Esophagus (tissue), 2 donors: ENCODE data around the gene GINS1. TPM values are rescaled to one million over a fixed set of nuclear protein-coding genes. Genes with fewer than 3 reads are reported as not detected.
"Not testable (repeated sequence)": the region's sequence is repeated elsewhere in the genome, so short reads cannot be mapped to it uniquely, and the experiment has no call there.

Source experiments
- H3K27ac ChIP-seq, 2 donors: one replicate each; pipeline ENCODE4 v1.5.1; 2013; ENCODE audit warnings: low read depth in 2 of 2, mild to moderate bottlenecking in 2 of 2, inconsistent platforms in 1 of 2, low read length in 1 of 2, moderate library complexity in 1 of 2
- H3K27me3 ChIP-seq, 2 donors: one replicate each; pipeline ENCODE4 v1.6.1; 2013; ENCODE audit warnings: low read length in 2 of 2, control low read depth in 1 of 2, mild to moderate bottlenecking in 1 of 2; ENCODE audit not compliant: insufficient read depth in 2 of 2, control insufficient read depth in 1 of 2
- H3K36me3 ChIP-seq, 2 donors: one replicate each; pipeline ENCODE4 v1.6.1; 2013; ENCODE audit warnings: low read length in 1 of 2; ENCODE audit not compliant: control insufficient read depth in 2 of 2, insufficient read depth in 2 of 2
- H3K4me1 ChIP-seq, 2 donors: one replicate each; pipeline ENCODE4 v1.6.1; 2013; ENCODE audit warnings: low read length in 1 of 2; ENCODE audit not compliant: control insufficient read depth in 2 of 2, insufficient read depth in 2 of 2
- H3K4me3 ChIP-seq, 2 donors: one replicate each; pipeline ENCODE4 v1.5.1; 2013; ENCODE audit warnings: low read length in 2 of 2, mild to moderate bottlenecking in 2 of 2, low read depth in 1 of 2, moderate library complexity in 1 of 2
- H3K9me3 ChIP-seq, 2 donors: one replicate each; pipeline ENCODE4 v1.6.1; 2013; ENCODE audit warnings: mild to moderate bottlenecking in 2 of 2, low read depth in 1 of 2, low read length in 1 of 2, moderate library complexity in 1 of 2; ENCODE audit not compliant: control insufficient read depth in 2 of 2, insufficient read depth in 1 of 2
- WGBS, 2 donors: extraction: QIAGEN DNeasy Blood & Tissue Kit; methylation state at CpG; one replicate each; pipeline ENCODE4 v1.1.7; 2013; 5-methylcytosine and 5-hydroxymethylcytosine counted together
- polyA plus RNA-seq, 2 donors: library from polyadenylated mRNA; stranded (reverse); fragments of 200-250 nt; gene quantifications; one replicate each; pipeline ENCODE4 v1.2.3, GENCODE V29; 2013
- donor health status: healthy with polysubstance abuse.
- donor health status: Bipolar disorder and iron deficiency.

The GINS1 gene
- polyA plus RNA-seq, 2 donors = 4.1 to 5.9 TPM

DNA sequence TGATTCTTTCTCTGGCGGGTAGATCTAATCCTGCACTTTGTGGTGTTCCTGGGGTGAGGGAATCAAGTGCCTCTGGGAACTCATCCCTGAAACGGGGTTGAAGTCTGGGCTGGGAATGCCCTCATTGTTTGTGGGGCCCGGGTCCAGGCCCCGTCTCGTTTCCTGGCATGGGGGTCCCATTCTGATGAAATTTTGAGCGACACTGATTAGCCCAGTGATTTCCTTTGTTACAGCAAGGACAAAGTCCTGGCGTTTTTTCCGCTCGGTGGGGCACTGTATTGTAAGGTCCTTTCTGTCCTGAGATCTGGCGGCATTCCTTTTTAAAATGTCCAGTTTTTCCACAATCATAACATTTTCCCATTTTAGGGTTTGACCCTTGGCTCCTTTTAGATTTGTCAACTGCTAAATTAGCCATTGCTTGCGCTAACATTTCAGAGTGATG, 7.2 kb upstream of the GINS1 start:
- not testable (repeated sequence) for H3K4me1 ChIP-seq, H3K27ac ChIP-seq, H3K9me3 ChIP-seq, H3K27me3 ChIP-seq, H3K36me3 ChIP-seq, H3K4me3 ChIP-seq
- 80 to 81% methylated on average over 11 of the region's 11 CpGs for WGBS, 2 donors

DNA sequence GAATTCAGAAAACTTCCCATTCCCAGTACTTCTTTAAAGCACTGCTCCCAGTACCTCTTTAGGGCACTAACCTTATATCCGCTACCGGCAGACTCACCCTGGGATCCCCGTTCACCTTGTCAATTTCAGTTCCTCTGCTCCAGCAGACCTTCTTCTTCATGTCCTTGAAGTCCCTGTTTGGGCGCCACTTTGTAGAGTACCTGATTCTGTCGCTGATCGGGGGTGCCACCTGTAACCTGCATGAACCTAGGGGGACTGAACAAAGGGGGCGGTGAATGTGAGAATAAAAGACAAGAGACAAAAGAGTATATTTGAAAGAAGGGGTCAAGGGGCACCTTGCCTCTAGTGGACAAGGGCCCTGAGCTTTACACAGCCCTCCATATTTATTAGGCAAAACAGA, 4.9 kb upstream of the GINS1 start:
- Histone ChIP-seq H3K4me1 (no peaks in the 10 kb centered on the region), H3K27ac (no peak overlapping the region), H3K4me3 (no peak overlapping the region), H3K36me3 (no peaks in the 10 kb centered on the region), H3K9me3 (peaks cover 2 to 8% of the 10 kb centered on the region in 2 donors), H3K27me3 (no peaks in the 10 kb centered on the region)
- 95 to 97% methylated on average over 7 of the region's 7 CpGs for WGBS, 2 donors

DNA sequence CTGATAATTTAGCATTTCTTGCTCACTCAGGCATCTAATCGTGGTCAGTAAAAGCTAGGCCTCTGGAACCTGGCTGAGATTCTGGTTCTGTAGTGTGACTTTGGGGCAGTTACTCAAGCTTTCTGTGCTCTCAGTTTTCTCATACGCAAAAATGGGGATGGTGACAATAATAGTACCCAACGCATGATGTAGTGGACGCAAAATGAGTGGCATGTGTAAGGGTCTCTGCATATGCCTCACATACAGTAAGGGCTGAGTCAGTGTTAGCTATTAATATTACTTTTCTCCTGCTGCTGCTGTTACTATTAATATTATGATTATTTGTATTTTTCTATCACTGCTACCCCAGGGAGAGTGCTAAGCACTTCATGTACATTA, 686 bp downstream of the GINS1 start:
- Histone ChIP-seq H3K27ac (no peak overlapping the region), H3K4me1 (peaks cover 0 to 1% of the 10 kb centered on the region in 2 donors), H3K9me3 (peaks cover 1% of the 10 kb centered on the region in 2 donors), H3K27me3 (no peaks in the 10 kb centered on the region), H3K36me3 (no peaks in the 10 kb centered on the region), H3K4me3 (peak overlapping the region; percentile 62 to 72)
- WGBS, 2 donors = 0 to 1% methylated on average over 4 of the region's 4 CpGs

DNA sequence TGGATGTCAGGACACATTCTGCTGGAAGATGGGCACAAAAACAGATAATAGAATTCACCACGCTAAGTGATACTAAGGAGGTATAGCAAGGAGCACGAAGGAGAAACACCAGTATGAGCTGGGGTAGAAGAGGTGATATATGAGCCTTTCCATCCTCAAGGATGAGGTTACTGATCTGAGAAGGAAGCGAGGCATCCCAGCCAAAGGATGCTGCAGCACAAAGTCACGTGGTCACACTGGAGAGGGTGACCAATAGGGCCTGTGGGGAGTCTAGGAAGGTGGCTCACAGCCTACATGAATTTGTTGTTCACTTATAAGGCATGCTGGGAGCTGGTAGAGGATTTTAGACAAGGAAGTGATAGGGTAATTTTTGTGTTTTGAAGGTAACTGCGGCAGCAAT, 1.4 kb downstream of the GINS1 start:
- Histone ChIP-seq H3K4me3 (no peak overlapping the region), H3K9me3 (no peaks in the 10 kb centered on the region), H3K4me1 (peaks cover 0 to 1% of the 10 kb centered on the region in 2 donors), H3K27ac (no peak overlapping the region), H3K36me3 (no peaks in the 10 kb centered on the region), H3K27me3 (no peaks in the 10 kb centered on the region)
- 90 to 93% methylated on average over 5 of the region's 5 CpGs for WGBS, 2 donors

DNA sequence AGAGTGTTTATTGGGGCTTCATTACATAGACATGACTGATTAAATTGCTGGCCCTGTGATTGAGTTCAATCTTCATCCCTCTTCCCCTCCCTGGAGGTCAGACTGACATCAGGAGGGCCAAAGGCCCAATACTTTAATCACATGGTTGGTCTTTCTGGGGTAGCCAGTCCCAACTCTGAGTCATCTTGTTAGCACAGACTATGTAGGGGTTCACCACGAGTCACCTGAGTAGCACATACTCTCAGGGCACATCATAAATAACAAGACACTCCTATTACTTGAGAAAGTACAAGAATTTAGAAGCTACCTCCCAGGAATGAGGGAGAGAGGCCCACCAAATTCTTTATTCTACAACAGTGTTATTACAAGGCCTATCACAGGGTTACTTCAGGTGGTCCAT, 11.3 kb downstream of the GINS1 start:
- WGBS, 2 donors = 86 to 88% methylated on average over 1 of the region's 1 CpG
- no peaks in the 10 kb centered on the region for H3K36me3 ChIP-seq

DNA sequence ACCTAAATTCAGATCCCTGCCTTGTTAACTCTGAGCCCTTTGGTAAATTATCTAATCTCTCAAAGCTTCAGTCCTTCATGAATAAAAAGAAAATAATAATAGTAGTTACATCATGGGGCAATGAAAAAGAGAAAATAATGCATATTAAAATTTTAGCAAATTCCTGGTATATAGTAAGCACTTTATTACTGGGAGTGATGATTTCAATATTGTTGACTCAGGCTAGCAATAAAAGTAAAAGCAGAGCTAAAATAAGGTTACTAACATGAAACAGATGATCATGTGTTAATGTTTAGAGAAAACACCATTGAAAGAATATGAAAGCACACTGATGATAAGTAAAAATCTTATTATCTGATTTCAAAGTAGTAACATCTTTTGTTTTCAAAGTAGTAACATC, 13.6 kb downstream of the GINS1 start:
- Histone ChIP-seq H3K27me3 (no peaks in the 10 kb centered on the region), H3K27ac (no peak overlapping the region), H3K4me3 (no peak overlapping the region), H3K4me1 (no peaks in the 10 kb centered on the region), H3K36me3 (no peaks in the 10 kb centered on the region), H3K9me3 (no peaks in the 10 kb centered on the region)

More for the DNA sequence above, 11.3 kb downstream of the GINS1 start:
- no peaks in the 10 kb centered on the region for H3K4me1 ChIP-seq
- no peak overlapping the region for H3K4me3 ChIP-seq
- no peaks in the 10 kb centered on the region for H3K27me3 ChIP-seq
- H3K9me3 ChIP-seq = no peaks in the 10 kb centered on the region
- no peak overlapping the region for H3K27ac ChIP-seq

DNA sequence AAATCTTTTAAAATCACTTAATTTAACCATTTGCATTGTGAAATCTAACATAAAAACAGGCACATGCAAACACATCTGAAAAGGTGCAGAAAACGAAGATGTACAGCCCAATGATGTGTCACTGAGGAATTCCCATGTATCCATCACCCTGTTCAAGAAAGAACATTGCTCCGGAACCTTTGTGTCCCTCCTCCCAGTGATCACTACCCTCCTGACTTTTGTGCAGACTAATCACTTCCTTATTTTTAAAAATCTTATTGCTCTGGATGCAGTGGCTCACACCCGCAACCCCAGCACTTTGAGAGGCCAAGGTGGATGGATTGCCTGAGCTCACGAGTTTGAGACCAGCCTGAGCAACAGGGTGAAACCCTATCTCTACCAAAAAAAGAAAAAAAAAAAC, 14.6 kb downstream of the GINS1 start:
- no peak overlapping the region for H3K27ac ChIP-seq
- 82 to 83% methylated on average over 4 of the region's 4 CpGs for WGBS, 2 donors
- H3K36me3 ChIP-seq = no peaks in the 10 kb centered on the region
- no peaks in the 10 kb centered on the region for H3K9me3 ChIP-seq
- no peak overlapping the region for H3K4me3 ChIP-seq
- H3K27me3 ChIP-seq = no peaks in the 10 kb centered on the region
- H3K4me1 ChIP-seq = no peaks in the 10 kb centered on the region

DNA sequence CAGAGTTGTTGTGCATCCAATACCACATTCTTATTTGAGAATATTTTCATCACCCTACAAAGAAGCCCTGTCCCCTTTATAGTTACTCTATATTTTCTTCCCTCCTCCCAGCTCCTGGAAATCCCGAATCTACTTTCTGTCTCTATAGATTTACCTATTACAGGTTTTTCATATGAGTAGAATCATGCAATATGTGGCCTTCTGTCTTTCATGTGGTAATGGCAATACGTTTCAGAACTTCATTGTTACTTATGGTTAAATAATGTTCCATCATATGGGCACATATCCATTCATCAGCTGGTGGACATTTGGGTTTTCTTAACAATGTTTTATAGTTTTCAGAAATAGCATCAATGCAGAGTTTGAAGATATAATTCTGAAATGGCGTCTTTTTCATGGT, 17.1 kb downstream of the GINS1 start:
- whole genome bisulfite sequencing, 2 donors = 89 to 97% methylated on average over 3 of the region's 3 CpGs
- no peak overlapping the region for H3K27ac ChIP-seq
- no peaks in the 10 kb centered on the region for H3K9me3 ChIP-seq
- no peak overlapping the region for H3K4me3 ChIP-seq
- H3K36me3 ChIP-seq = no peaks in the 10 kb centered on the region
- H3K27me3 ChIP-seq = no peaks in the 10 kb centered on the region
- no peaks in the 10 kb centered on the region for H3K4me1 ChIP-seq

DNA sequence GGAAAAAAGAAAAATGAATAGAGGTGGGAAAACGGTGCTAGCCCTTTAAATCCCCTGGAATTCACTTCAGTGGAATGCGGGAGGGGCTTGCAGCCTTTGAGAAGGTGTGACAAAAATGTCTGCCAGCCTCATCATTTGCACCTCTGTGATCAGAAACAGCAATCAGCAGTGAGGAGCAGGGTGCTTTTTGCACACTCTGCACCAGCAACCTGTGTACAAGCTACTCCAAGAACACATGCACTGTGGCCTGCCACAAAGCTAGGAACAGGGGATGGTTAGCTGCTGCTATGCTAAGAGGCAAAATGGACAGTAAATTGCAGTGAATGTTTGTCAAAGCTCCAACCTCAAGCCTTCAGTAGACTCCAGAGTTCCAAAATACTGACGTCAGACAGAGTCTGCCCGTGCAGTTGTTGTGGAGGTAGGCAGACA, 29.7 kb downstream of the GINS1 start:
- no peaks in the 10 kb centered on the region for H3K4me1 ChIP-seq
- WGBS, 2 donors = 55 to 60% methylated on average over 4 of the region's 4 CpGs
- no peak overlapping the region for H3K27ac ChIP-seq
- no peaks in the 10 kb centered on the region for H3K9me3 ChIP-seq
- H3K4me3 ChIP-seq = no peak overlapping the region
- H3K36me3 ChIP-seq = peaks cover 0 to 3% of the 10 kb centered on the region in 2 donors
- H3K27me3 ChIP-seq = no peaks in the 10 kb centered on the region

DNA sequence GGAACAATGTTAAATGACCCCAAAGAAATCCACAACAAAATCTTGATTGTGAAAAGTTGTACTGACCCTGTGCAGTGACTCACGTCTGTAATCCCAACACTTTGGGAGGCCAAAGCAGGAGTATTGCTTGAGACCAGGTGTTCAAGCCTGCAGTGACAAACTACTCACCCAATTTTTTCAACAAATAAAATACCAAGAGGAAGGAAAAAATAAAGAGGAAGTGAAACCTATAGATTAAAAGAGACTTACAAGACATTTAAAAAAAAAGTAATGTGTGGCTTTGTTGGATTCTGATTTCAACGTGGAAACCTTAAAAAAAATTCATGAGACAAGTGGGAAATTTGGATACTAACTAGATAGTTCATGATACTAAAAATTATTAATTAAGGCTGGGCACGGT, 31.9 kb downstream of the GINS1 start:
- peaks cover 0 to 3% of the 10 kb centered on the region in 2 donors for H3K36me3 ChIP-seq
- no peak overlapping the region for H3K27ac ChIP-seq
- H3K4me3 ChIP-seq = no peak overlapping the region
- H3K4me1 ChIP-seq = no peaks in the 10 kb centered on the region
- no peaks in the 10 kb centered on the region for H3K27me3 ChIP-seq
- 88 to 89% methylated on average over 3 of the region's 3 CpGs for WGBS, 2 donors
- no peaks in the 10 kb centered on the region for H3K9me3 ChIP-seq
